ENCODE data around the gene KANSL3. TPM values are rescaled to one million over a fixed set of nuclear protein-coding genes. Genes with fewer than 3 reads are reported as not detected.
"Not testable (repeated sequence)": the region's sequence is repeated elsewhere in the genome, so short reads cannot be mapped to it uniquely, and the experiment has no call there.

Gene KANSL3
- total and polyA plus RNA-seq, 2 donors (not counting 1 experiment from before 2014, with no cell fraction given), result 15.9 to 36.5 TPM

- Histone ChIP-seq H3K4me2 (ENCODE audit: extremely low read depth, insufficient read depth, low read length) (no peak overlapping the region), H3K36me3 (ENCODE audit: control insufficient read depth, insufficient read depth, low read length) (no peaks in the 10 kb centered on the region), H3K4me1 (ENCODE audit: control insufficient read depth, extremely low read depth, insufficient read depth, low read length) (no peaks in the 10 kb centered on the region), H3K27me3 (ENCODE audit: control insufficient read depth, insufficient read depth, low read length) (no peaks in the 10 kb centered on the region), H3K9me3 (ENCODE audit: control insufficient read depth, insufficient read depth, low read depth, low read length) (no peaks in the 10 kb centered on the region), H2AFZ (ENCODE audit: low read length) (no peak overlapping the region), H3K9ac (ENCODE audit: insufficient read depth, low read length) (no peak overlapping the region), H3K27ac (ENCODE audit: insufficient read depth, low read length) (no peak overlapping the region), H3K4me3 (replicated peaks in 1 of 4; ENCODE audit: control extremely low read depth in 1 of 4, insufficient read depth in 1 of 4, low read depth in 3 of 4, low read length in 4 of 4) (no peak overlapping the region), H3K79me2 (ENCODE audit: control insufficient read depth, insufficient read depth, low read length) (no peaks in the 10 kb centered on the region), H4K20me1 (ENCODE audit: control insufficient read depth, extremely low read depth, insufficient read depth, low read length) (no peaks in the 10 kb centered on the region)
- DNase-seq (ENCODE audit: low read depth in 2 of 2), result no peak
- TF ChIP-seq, protein P1, sequence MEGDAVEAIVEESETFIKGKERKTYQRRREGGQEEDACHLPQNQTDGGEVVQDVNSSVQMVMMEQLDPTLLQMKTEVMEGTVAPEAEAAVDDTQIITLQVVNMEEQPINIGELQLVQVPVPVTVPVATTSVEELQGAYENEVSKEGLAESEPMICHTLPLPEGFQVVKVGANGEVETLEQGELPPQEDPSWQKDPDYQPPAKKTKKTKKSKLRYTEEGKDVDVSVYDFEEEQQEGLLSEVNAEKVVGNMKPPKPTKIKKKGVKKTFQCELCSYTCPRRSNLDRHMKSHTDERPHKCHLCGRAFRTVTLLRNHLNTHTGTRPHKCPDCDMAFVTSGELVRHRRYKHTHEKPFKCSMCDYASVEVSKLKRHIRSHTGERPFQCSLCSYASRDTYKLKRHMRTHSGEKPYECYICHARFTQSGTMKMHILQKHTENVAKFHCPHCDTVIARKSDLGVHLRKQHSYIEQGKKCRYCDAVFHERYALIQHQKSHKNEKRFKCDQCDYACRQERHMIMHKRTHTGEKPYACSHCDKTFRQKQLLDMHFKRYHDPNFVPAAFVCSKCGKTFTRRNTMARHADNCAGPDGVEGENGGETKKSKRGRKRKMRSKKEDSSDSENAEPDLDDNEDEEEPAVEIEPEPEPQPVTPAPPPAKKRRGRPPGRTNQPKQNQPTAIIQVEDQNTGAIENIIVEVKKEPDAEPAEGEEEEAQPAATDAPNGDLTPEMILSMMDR (conservative IDR thresholded peaks at IDR 0.05 in 1 of 2, IDR thresholded peaks at IDR 0.05 in 1 of 2; ENCODE audit: low read depth in 1 of 2, low read length in 2 of 2), result no peak
- TF ChIP-seq EZH2 (IDR thresholded peaks at IDR 0.05; ENCODE audit: low read length, missing control alignments), result no peak
Measured at GRCh38 chr2:96655526-96655925, 17.4 kb upstream of the KANSL3 start.

GRCh38 chr2:96654791-96655190 lies 16.7 kb upstream of the KANSL3 start:
- not testable (repeated sequence) for H3K4me3 ChIP-seq (replicated peaks in 1 of 4; ENCODE audit: control extremely low read depth in 1 of 4, insufficient read depth in 1 of 4, low read depth in 3 of 4, low read length in 4 of 4); H2AFZ ChIP-seq (ENCODE audit: low read length); DNase-seq (ENCODE audit: low read depth in 2 of 2); H3K27ac ChIP-seq (ENCODE audit: insufficient read depth, low read length); H3K4me1 ChIP-seq (ENCODE audit: control insufficient read depth, extremely low read depth, insufficient read depth, low read length); H3K36me3 ChIP-seq (ENCODE audit: control insufficient read depth, insufficient read depth, low read length); H3K79me2 ChIP-seq (ENCODE audit: control insufficient read depth, insufficient read depth, low read length); H3K9me3 ChIP-seq (ENCODE audit: control insufficient read depth, insufficient read depth, low read depth, low read length); H4K20me1 ChIP-seq (ENCODE audit: control insufficient read depth, extremely low read depth, insufficient read depth, low read length); H3K9ac ChIP-seq (ENCODE audit: insufficient read depth, low read length); H3K27me3 ChIP-seq (ENCODE audit: control insufficient read depth, insufficient read depth, low read length); H3K4me2 ChIP-seq (ENCODE audit: extremely low read depth, insufficient read depth, low read length)

- no peak for DNase-seq (ENCODE audit: low read depth in 2 of 2)
- Histone ChIP-seq H3K4me1 (ENCODE audit: control insufficient read depth, extremely low read depth, insufficient read depth, low read length) (no peaks in the 10 kb centered on the region), H3K9me3 (ENCODE audit: control insufficient read depth, insufficient read depth, low read depth, low read length) (no peaks in the 10 kb centered on the region), H3K79me2 (ENCODE audit: control insufficient read depth, insufficient read depth, low read length) (no peaks in the 10 kb centered on the region), H3K4me3 (replicated peaks in 1 of 4; ENCODE audit: control extremely low read depth in 1 of 4, insufficient read depth in 1 of 4, low read depth in 3 of 4, low read length in 4 of 4) (no peak overlapping the region), H3K27me3 (ENCODE audit: control insufficient read depth, insufficient read depth, low read length) (no peaks in the 10 kb centered on the region), H3K9ac (ENCODE audit: insufficient read depth, low read length) (no peak overlapping the region), H2AFZ (ENCODE audit: low read length) (no peak overlapping the region), H4K20me1 (ENCODE audit: control insufficient read depth, extremely low read depth, insufficient read depth, low read length) (no peaks in the 10 kb centered on the region), H3K36me3 (ENCODE audit: control insufficient read depth, insufficient read depth, low read length) (no peaks in the 10 kb centered on the region), H3K27ac (ENCODE audit: insufficient read depth, low read length) (no peak overlapping the region), H3K4me2 (ENCODE audit: extremely low read depth, insufficient read depth, low read length) (no peak overlapping the region)
- TF ChIP-seq, protein P1 (conservative IDR thresholded peaks at IDR 0.05 in 1 of 2, IDR thresholded peaks at IDR 0.05 in 1 of 2; ENCODE audit: low read depth in 1 of 2, low read length in 2 of 2), result no peak
- no peak for TF ChIP-seq EZH2 (IDR thresholded peaks at IDR 0.05; ENCODE audit: low read length, missing control alignments)
Measured at GRCh38 chr2:96651793-96652192, 13.7 kb upstream of the KANSL3 start.

All from fibroblast of lung (primary cell).